SKM-1 treated with dmso at 0.1 percent for 144 hours (cell line): ENCODE results near the gene PTCD2.

Source experiments
- DNase-seq: peaks from one replicate; lab custom pipeline; 2025; ENCODE audit not compliant: unreplicated experiment; lab: John Stamatoyannopoulos, UW

The PTCD2 gene

DNA sequence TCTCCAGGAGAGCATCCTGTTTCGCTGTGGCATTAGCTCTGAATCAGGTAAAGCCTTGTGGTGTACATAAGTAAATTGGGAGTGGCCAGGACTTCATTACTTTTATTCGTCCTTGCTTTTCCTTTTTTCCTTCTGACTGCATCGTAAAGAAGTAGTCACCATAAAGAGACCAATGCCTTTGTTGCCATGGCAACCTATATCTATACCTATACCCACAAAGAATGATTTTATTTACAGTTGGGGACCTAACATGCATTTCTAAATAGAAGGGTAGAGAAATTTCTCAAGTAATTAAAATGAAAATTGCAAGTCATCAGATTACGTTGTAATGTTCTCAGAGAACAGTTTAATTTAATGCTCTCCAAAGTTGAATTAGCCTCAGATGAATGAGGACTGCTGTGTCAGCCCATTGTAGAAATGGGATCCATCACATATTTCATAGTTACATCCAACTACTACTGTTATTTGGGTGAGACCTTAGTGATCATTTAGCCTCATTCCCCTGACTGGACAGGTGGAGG is 18.6 kb downstream of the PTCD2 start:
- no peak for DNase-seq

GRCh38 chr5:72346398-72346797 is 26.2 kb downstream of the PTCD2 start:
- DNase-seq: no peak

- DNase-seq: no peak
Observed at GRCh38 chr5:72347801-72348308, 27.7 kb downstream of the PTCD2 start.

- no peak for DNase-seq
Observed at GRCh38 chr5:72351376-72351775, 31.2 kb downstream of the PTCD2 start.

DNA sequence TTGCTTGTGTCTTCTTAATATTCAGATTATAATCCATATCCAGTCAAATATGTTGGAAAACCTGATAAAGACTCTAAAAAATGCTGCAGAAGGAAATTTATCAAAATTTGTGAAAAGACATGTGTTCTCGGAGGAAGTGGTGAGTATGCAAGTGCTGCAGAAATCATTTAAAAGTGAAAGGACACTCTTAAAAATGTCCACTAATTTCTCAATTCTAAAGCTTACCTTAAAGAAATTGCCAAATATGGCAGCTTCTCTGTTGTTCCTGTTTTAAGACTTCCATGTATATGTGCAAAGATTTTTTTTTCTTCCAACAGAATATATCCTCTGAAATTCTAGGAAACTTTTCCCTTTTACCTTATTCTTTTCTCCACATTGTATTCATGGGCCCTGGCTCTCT is 32.4 kb downstream of the PTCD2 start:
- DNase-seq: no peak

GRCh38 chr5:72353046-72353445 is 32.9 kb downstream of the PTCD2 start:
- no peak for DNase-seq

- DNase-seq: peak; percentile 5
Observed at GRCh38 chr5:72355706-72356299, 35.6 kb downstream of the PTCD2 start.

- DNase-seq: no peak
Observed at GRCh38 chr5:72356361-72356760, 36.2 kb downstream of the PTCD2 start.

- DNase-seq: no peak
Observed at GRCh38 chr5:72358925-72359324, 38.8 kb downstream of the PTCD2 start.

DNA sequence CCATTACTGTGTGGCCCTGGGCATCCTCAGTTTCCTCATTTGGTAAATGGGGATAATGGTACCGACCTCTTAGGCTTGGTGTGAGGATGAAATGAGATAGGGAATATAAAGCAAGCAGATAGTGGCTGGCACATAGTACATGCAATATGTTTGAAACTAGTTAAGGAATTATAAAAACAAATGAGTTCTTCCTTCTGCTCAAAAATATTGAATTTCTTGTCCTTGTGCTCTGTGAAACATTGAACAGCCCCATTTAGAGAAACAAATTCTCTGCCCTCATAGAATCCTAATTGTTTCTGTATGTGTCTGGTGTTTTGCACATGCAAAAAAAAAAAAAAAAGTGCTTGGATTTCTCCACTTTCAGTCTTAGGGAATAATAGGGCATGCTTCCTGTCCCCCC is 39.7 kb downstream of the PTCD2 start:
- DNase-seq: no peak

DNA sequence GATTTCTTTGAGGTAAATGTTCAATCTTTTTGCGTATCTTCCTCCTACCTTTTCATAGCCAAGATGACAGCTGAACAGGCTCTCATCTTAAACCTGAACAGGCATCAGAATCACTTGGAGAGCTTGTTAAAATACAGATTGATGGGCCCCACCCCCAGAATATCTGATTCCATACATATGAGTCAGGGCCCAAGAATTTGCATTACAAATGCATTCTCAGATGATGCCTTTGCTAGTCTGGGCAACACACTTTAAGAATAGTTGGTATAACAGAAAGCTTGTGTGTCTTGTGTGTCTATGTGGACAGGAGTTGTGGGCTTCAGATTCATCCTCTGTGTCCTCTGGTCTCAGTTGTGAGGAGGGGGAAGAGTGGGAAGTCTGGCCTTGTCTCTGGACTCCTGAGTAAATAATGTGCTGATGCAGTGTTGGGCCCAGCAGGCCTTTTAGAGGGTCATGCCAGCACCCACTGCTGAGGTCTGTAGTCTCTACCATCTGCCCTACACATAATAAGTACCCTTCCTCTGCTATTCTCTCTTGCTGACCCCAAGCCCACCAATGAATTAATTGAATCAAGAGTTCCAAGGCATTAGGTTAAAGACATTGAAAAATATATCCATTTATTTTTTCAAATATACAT is 43.1 kb downstream of the PTCD2 start:
- no peak for DNase-seq

DNA sequence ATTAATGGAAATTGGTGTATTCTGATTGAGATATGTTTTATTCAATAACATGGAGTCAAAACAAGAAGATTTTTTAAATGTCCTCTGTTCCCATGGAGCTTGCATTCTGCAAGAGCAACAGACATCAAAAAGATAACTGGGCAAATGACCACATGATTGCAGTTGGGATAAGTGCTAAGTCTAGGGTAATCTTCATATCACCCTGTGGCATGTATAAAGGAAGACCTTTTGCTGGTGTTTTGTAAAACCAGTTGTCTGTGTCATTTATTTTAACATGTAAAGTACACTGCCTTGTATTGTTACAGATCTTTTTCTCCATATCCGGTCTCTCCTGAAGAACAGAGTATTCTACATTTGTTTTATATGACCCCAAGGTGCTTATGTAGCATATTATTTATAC is 44.0 kb downstream of the PTCD2 start:
- no peak for DNase-seq

GRCh38 chr5:72364951-72365350 is 44.8 kb downstream of the PTCD2 start:
- DNase-seq: no peak

DNA sequence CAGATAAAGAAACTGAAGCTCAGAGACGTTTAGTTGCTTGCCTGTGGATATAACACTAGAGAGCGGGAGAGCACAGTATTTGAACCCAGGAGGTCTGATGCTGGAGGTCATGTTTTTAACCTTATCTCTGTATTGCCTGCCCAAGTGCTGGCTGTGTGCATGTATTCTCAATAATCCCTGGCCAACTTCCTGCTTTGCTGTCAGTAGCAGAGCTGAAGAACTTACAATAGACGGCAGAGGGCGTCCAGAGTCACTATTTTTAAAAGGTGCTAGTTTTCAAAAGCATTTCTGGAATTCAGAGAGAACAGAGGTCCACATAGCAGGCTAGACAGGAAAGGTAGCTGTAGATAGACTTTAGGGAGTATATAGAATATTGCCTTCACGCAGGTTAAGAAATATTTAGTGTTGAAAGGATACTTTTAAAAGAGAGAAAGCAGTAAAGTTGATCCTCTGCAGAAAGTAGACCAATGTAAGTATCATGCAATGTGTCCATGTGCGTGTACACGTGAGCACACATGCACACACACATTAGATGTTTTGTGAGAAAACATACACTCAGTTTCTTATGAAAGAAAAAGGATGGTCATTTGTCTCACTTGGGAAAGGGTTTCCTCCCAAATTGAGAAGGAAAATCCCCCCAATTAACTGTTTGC is 46.3 kb downstream of the PTCD2 start:
- DNase-seq: peak; percentile 86

DNA sequence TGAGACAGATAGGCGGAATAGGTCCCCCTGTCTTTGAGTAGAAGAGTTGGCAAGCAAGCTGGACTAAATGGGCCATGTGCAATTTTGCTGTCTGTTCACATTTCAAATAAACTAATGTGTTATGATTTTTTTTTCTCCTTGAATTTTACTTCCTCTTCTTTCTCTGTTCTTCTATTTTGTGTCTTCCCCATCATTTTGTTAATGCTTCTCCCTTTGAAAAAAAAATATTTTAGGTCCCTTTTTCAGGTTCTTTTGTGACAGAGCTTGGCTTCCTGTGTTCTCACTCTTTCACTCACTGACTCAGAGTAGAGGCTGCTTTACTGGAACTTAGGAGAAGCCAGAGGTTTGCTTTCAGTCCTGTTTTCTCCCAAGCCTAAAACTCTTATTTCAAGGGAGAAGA is 48.1 kb downstream of the PTCD2 start:
- DNase-seq: no peak

- DNase-seq: no peak
Observed at GRCh38 chr5:72369301-72369700, 49.1 kb downstream of the PTCD2 start.

- no peak for DNase-seq
Observed at GRCh38 chr5:72369711-72370110, 49.5 kb downstream of the PTCD2 start.

DNA sequence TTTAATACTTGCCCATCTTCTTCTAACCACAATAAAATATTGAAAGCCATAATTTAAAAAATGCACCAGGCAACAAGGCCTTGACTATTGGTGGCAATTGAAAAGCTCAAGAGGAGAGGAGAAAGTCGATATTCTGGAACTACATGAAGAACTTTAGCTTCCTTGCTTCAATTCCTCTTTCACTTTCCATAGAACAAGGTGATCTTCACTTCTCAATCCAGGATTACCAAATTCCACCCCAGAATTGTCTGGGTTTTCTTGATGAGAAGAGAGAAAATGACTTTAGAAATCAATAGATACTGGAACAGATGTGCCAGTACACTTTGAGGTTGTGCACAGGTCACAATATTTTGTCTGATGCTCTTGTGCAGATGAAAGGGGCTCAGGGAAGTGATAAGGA is 52.2 kb downstream of the PTCD2 start:
- no peak for DNase-seq

- no peak for DNase-seq
Observed at GRCh38 chr5:72372923-72373322, 52.8 kb downstream of the PTCD2 start.

GRCh38 chr5:72374844-72375243 is 54.7 kb downstream of the PTCD2 start:
- DNase-seq: no peak

DNA sequence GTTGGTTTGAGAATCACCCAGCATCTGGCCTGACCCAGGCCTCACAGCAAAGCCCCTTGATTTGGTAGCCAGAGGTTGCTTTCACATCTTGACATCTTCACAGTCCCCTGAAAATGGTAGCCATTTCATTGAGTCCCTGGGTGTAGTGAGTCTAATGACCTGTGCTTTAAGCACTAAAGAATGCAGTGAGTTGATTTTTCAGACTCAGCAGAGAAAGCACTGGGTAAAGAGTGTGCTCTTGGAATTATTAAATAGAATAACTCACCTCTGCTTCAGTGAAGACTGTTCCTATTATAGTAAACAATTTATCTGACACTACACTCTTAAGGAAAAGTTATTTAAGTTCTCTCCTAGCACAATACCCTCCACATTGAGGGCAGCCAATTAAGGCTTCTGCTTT is 56.2 kb downstream of the PTCD2 start:
- no peak for DNase-seq

DNA sequence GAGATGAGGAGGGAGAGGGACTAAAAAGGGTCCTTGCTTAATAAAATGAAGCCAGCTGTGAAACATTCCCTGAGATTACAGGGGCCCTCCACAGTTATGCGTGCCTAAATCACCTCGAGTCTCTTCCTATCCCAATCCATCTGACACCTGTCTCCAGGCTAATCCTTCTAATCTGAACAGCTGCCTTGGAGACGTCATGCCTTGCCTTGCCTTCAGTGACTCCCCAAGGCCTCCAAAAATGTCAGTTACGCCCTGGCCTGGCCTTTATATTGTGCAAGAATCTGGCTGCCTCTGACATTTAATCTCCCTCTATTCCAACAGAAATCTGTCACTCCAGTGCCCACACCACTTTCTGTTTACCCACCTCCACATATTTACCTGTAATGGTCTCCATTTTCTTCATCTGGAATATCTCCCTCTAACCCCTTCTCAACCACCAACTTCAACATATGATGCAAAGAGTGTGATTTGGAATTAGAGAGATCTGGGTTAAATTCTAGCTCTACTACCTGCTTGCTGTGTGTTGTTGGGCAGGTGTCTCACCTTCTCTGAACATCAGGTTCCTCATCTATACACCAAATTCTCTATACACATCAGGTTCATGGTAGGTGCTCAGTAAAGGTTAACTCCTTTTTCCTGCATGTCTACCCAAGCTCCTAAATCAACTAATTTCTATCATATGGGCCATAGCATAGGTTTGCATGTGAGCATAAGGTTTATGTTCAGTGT is 57.9 kb downstream of the PTCD2 start:
- DNase-seq: no peak
